Small intestine (tissue), 7 donors: ENCODE data around the gene U2AF1L4. TPM values are rescaled to one million over a fixed set of nuclear protein-coding genes. Genes with fewer than 3 reads are reported as not detected.

ENCODE experiments used
- DNase-seq, 2 donors: peaks; one replicate each; pipeline versions ENCODE4 v3.0.0 to v3.0.0-alpha.2; 2013
- FAIRE-seq: peaks from 2 replicates; lab custom pipeline; 2012; peaks lifted over from hg19 to GRCh38; lab: Jason Lieb, UNC
- H3K27ac ChIP-seq, 3 donors: one replicate each; pipeline ENCODE4 v1.5.1; 2013; ENCODE audit warnings: low read length in 2 of 3, mild to moderate bottlenecking in 2 of 3, control low read depth in 1 of 3, inconsistent platforms in 1 of 3, low read depth in 1 of 3, moderate library complexity in 1 of 3
- H3K27me3 ChIP-seq, 3 donors: one replicate each; pipeline ENCODE4 v1.6.1; 2013; ENCODE audit warnings: low read length in 3 of 3, inconsistent platforms in 1 of 3; ENCODE audit not compliant: control insufficient read depth in 3 of 3, insufficient read depth in 3 of 3
- H3K36me3 ChIP-seq, 3 donors: one replicate each; pipeline ENCODE4 v1.6.1; 2013; ENCODE audit warnings: low read length in 3 of 3, inconsistent platforms in 1 of 3, low read depth in 1 of 3, mild to moderate bottlenecking in 1 of 3, moderate library complexity in 1 of 3; ENCODE audit not compliant: control insufficient read depth in 3 of 3, insufficient read depth in 2 of 3
- H3K4me1 ChIP-seq, 3 donors: one replicate each; pipeline ENCODE4 v1.6.1; 2013; ENCODE audit warnings: low read length in 2 of 3, inconsistent platforms in 1 of 3, low read depth in 1 of 3, mild to moderate bottlenecking in 1 of 3, moderate library complexity in 1 of 3; ENCODE audit not compliant: control insufficient read depth in 3 of 3, insufficient read depth in 2 of 3
- H3K4me3 ChIP-seq, 3 donors: one replicate each; pipeline ENCODE4 v1.5.1; 2013; ENCODE audit warnings: low read length in 3 of 3, control low read depth in 1 of 3, inconsistent platforms in 1 of 3, low read depth in 1 of 3, mild to moderate bottlenecking in 1 of 3, moderate library complexity in 1 of 3
- H3K9me3 ChIP-seq, 2 donors: one replicate each; pipeline ENCODE4 v1.6.1; 2013; ENCODE audit warnings: low read depth in 1 of 2, low read length in 1 of 2; ENCODE audit not compliant: control insufficient read depth in 2 of 2, insufficient read depth in 1 of 2
- WGBS, 3 donors: extraction: QIAGEN DNeasy Blood & Tissue Kit; methylation state at CpG; one replicate each; pipeline ENCODE4 v1.1.7; 2013; 5-methylcytosine and 5-hydroxymethylcytosine counted together
- polyA plus RNA-seq, 4 donors: library from polyadenylated mRNA; stranded (reverse) in 3 of 4; unstranded in 1 of 4; fragments of 200-250 nt in 3 of 4; fragments of 120-200 nt in 1 of 4; gene quantifications; one replicate each; pipeline versions ENCODE4 v1.2.1 to v1.2.3, GENCODE V29; 2013
- donor health status: healthy with polysubstance abuse.
- donor health status: control.
- donor health status: control.
- donor health status: Bipolar disorder and iron deficiency.
- donor health status: healthy.

Gene U2AF1L4
- polyA plus RNA-seq, 4 donors, result 14.6 to 99.7 (median 34.7) TPM

DNA sequence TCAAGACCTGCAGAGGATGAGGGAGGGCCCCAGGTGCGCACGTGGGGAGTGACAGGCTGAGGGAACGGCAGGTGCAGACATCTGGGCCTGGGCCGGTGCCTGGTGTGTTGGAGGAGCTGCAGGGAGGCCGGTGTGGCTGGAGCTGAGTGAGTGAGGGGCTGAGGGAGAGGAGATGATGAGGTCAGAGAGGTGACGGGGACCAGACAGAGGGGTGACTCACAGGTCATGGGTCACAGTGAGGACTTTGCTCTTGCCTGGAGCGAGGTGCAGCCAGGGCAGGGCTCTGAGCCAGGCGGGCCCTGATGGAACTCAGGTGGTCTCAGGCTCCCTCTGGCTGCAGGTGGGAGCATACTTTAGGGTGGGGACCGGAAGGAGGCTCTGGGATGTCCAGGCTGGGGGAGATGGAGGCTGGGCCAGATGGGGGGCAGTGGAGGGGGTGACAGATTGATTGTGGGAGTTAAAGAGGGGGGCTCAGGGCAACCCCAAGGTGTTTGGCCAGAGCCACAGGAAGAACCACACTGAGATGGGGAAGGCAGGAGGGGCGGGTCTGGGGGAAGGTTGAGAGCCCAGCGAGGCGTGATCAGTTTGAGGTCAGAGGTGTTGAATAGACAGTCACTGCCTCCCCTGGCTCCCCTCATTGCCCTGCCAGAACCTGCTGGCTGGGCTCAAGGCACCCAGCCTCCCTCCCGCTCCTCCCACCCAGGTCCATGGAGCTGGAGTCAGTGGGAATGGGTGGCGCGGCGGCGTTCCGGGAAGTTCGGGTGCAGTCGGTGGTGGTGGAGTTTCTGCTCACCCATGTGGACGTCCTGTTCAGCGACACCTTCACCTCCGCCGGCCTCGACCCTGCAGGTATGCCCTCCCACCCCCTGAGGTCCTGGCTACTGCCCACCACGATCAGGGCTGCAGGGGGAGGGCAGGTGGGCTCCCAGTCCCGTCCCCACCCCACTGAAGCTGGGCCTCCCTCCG lies 38.5 kb upstream of the U2AF1L4 start:
- Histone ChIP-seq H3K27ac (no peak overlapping the region), H3K36me3 (peaks cover 0 to 45% (median 6%) of the 10 kb centered on the region in 3 donors), H3K9me3 (no peaks in the 10 kb centered on the region), H3K4me1 (peaks cover 0 to 14% (median 0%) of the 10 kb centered on the region in 3 donors), H3K27me3 (no peaks in the 10 kb centered on the region), H3K4me3 (no peak overlapping the region)
- DNase-seq (no peak), FAIRE-seq (no peak)
- WGBS, 3 donors, result 79 to 86% (median 79%) methylated on average over 22 to 28 of the region's 28 CpGs

DNA sequence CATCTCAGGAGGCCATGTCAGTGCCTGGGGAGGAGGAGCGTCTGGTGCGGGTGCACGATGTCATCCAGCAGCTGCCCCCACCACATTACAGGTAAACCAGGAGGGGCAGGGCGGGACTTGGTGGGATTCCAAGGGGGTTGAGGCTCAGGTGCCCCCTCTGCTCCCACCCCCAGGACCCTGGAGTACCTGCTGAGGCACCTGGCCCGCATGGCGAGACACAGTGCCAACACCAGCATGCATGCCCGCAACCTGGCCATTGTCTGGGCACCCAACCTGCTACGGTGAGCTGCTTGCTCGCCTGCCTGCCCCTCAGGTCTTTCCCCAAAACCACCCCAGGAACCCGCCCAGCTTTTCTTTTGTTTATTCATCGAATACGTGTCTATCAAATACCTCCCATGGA lies 37.4 kb upstream of the U2AF1L4 start:
- H3K27ac ChIP-seq, result no peak overlapping the region
- peaks cover 0 to 14% (median 0%) of the 10 kb centered on the region in 3 donors for H3K4me1 ChIP-seq
- FAIRE-seq (no peak), DNase-seq (no peak)
- peaks cover 0 to 55% (median 6%) of the 10 kb centered on the region in 3 donors for H3K36me3 ChIP-seq
- H3K27me3 ChIP-seq, result no peaks in the 10 kb centered on the region
- 95 to 97% (median 96%) methylated on average over 12 of the region's 12 CpGs for WGBS, 3 donors
- H3K4me3 ChIP-seq, result no peak overlapping the region
- no peaks in the 10 kb centered on the region for H3K9me3 ChIP-seq

DNA sequence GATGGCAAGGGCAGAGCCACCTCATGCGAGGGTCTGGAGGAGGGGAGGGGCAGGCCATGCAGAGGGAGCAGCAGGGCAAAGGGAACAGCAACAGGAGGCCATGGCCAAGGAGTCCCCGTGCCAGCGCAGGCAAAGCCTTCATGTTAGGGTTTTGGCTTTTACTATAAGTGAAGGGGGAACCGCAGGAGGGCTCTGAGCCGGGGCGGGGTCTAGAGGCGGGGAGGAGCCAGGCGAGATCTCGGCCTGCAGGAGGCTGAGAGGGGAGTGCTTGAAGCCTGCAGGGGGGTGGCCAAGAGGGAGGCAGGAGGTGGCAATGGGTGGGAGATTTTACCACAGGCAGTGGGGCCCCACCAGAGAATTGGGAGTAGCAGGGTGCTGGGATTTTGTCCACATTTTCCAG lies 36.4 kb upstream of the U2AF1L4 start:
- H3K36me3 ChIP-seq, result peaks cover 0 to 56% (median 4%) of the 10 kb centered on the region in 3 donors
- H3K4me1 ChIP-seq, result peaks cover 0 to 13% (median 0%) of the 10 kb centered on the region in 3 donors
- DNase-seq (no peak), FAIRE-seq (no peak)
- H3K4me3 ChIP-seq, result no peak overlapping the region
- H3K27me3 ChIP-seq, result no peaks in the 10 kb centered on the region
- H3K9me3 ChIP-seq, result no peaks in the 10 kb centered on the region
- H3K27ac ChIP-seq, result no peak overlapping the region
- 82 to 94% (median 91%) methylated on average over 8 to 9 of the region's 9 CpGs for WGBS, 3 donors

DNA sequence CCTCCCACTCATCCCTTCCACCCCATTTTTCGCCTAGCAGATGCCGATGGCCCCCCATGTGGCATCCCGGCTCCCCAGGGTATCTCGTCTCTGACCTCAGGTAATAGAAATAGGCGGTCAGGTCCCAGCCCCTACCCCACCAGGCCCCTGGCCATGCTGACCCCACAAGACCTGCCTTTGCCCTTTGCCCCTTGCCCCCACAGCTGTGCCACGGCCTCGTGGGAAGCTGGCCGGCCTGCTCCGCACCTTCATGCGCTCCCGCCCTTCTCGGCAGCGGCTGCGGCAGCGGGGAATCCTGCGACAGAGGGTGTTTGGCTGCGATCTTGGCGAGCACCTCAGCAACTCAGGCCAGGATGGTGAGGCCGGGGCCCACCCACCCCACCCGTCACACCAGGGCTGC lies 35.5 kb upstream of the U2AF1L4 start:
- H3K4me1 ChIP-seq, result peaks cover 0 to 11% (median 0%) of the 10 kb centered on the region in 3 donors
- no peak overlapping the region for H3K4me3 ChIP-seq
- FAIRE-seq, result no peak
- H3K36me3 ChIP-seq, result peaks cover 0 to 56% (median 4%) of the 10 kb centered on the region in 3 donors
- no peak overlapping the region for H3K27ac ChIP-seq
- 92 to 95% (median 95%) methylated on average over 17 to 20 of the region's 20 CpGs for WGBS, 3 donors
- DNase-seq, result no peak
- H3K27me3 ChIP-seq, result no peaks in the 10 kb centered on the region
- no peaks in the 10 kb centered on the region for H3K9me3 ChIP-seq

DNA sequence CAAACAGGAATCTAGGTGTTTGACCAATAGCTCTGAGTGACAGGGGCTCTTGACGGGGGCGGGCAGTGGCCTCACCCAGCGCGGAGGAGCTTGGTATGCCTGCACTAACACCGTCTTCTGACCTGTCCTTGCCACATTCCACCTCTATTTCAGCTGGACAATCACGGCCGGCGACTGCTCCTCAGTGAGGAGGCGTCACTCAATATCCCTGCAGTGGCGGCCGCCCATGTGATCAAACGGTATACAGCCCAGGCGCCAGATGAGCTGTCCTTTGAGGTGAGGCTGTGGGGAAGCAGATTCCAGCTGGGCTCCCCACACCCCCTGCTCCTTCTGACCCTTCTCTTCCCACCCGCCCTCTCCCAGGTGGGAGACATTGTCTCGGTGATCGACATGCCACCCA lies 34.8 kb upstream of the U2AF1L4 start:
- H3K4me1 ChIP-seq, result peaks cover 0 to 9% (median 0%) of the 10 kb centered on the region in 3 donors
- H3K9me3 ChIP-seq, result no peaks in the 10 kb centered on the region
- no peak for FAIRE-seq
- no peak for DNase-seq
- no peaks in the 10 kb centered on the region for H3K27me3 ChIP-seq
- H3K27ac ChIP-seq, result no peak overlapping the region
- peaks cover 0 to 53% (median 4%) of the 10 kb centered on the region in 3 donors for H3K36me3 ChIP-seq
- 94 to 95% (median 94%) methylated on average over 16 of the region's 16 CpGs for WGBS, 3 donors
- H3K4me3 ChIP-seq, result no peak overlapping the region

DNA sequence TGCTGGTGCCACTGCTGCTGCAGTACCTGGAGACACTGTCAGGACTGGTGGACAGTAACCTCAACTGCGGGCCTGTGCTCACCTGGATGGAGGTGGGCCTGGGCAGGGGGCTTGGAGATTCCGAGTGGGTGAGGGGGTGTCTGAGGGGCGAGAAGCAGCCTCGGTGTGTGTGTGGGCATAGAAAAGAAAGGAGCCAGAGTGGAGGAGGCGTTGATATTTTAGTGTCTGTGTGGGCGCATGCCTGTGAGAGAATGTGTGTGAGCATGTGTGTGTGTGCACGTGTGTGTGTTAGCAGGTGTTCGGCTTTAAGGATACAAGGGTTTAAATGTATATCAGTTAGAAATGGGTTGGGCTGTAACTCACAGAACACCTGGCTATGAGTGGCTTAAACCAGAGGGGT lies 33.8 kb upstream of the U2AF1L4 start:
- DNase-seq (no peak), FAIRE-seq (no peak)
- H3K27ac ChIP-seq, result no peak overlapping the region
- peaks cover 0 to 51% (median 4%) of the 10 kb centered on the region in 3 donors for H3K36me3 ChIP-seq
- no peak overlapping the region for H3K4me3 ChIP-seq
- no peaks in the 10 kb centered on the region for H3K9me3 ChIP-seq
- no peaks in the 10 kb centered on the region for H3K27me3 ChIP-seq
- peaks cover 0 to 12% (median 0%) of the 10 kb centered on the region in 3 donors for H3K4me1 ChIP-seq
- WGBS, 3 donors, result 59 to 82% (median 71%) methylated on average over 8 of the region's 8 CpGs

DNA sequence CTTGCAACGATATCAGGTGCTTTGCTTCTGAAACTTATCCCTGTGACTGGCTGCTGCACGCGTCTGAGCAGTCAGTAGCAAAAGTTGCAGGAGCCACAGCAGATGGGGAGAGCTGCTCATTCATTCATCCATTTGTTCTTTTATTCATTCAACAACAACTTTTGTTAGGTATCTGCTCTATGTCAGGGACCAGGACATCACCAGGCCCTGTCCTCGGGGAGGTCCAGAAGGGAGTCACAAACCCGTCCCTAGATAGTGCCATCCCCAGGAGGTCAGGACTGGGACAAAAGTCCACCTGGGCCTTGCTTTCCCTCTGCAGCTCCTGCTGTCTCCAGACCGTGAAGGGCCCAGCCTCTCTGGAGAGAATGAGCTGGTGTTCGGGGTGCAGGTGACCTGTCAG lies 32.7 kb upstream of the U2AF1L4 start:
- H3K36me3 ChIP-seq, result peaks cover 0 to 47% (median 4%) of the 10 kb centered on the region in 3 donors
- no peaks in the 10 kb centered on the region for H3K9me3 ChIP-seq
- FAIRE-seq (no peak), DNase-seq (no peak)
- H3K27ac ChIP-seq, result no peak overlapping the region
- whole genome bisulfite sequencing, 3 donors, result 80 to 94% (median 81%) methylated on average over 7 of the region's 7 CpGs
- no peaks in the 10 kb centered on the region for H3K27me3 ChIP-seq
- no peak overlapping the region for H3K4me3 ChIP-seq
- peaks cover 0 to 12% (median 0%) of the 10 kb centered on the region in 3 donors for H3K4me1 ChIP-seq

DNA sequence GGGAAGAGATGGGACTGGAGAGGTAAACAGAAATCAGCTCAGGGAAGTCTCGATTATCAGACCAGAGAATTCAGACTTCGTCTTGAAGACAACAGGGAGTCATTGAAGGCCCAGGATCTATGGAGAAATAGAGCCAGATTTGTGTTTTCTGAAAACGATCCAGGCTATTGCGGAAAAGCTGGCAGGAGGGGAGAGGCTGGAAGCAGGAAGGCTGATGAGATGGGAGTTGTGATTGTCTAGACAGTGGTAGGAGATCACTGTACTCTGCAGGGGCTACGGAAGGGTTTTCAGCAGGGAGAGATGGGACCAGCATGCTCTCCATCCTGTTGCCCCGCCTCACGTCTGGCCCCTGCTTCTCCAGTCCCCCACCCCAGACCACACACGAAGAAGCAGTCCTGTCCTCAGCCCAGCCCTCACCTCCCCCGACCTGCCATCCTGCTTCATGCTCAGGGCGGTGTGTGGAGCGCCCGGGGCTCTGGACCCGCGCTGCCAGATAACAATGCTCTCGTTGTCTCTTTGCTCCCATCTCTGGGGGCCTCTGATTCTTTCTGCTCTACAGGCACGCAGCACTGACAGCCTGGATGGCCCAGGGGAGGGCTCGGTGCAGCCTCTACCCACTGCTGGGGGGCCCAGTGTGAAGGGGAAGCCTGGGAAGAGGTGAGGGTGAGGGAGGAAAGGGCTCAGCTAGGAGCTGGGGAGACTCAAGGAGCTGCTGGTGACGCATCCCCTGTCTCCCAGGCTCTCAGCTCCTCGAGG lies 32.0 kb upstream of the U2AF1L4 start:
- Histone ChIP-seq H3K4me3 (no peak overlapping the region), H3K9me3 (no peaks in the 10 kb centered on the region), H3K27me3 (no peaks in the 10 kb centered on the region), H3K27ac (no peak overlapping the region), H3K4me1 (peaks cover 0 to 12% (median 0%) of the 10 kb centered on the region in 3 donors), H3K36me3 (peaks cover 0 to 40% (median 4%) of the 10 kb centered on the region in 3 donors)
- DNase-seq, result no peak
- FAIRE-seq, result no peak
- WGBS, 3 donors, result 71 to 86% (median 85%) methylated on average over 19 of the region's 19 CpGs
